ENCODE data around the gene AMDHD2.

DNA sequence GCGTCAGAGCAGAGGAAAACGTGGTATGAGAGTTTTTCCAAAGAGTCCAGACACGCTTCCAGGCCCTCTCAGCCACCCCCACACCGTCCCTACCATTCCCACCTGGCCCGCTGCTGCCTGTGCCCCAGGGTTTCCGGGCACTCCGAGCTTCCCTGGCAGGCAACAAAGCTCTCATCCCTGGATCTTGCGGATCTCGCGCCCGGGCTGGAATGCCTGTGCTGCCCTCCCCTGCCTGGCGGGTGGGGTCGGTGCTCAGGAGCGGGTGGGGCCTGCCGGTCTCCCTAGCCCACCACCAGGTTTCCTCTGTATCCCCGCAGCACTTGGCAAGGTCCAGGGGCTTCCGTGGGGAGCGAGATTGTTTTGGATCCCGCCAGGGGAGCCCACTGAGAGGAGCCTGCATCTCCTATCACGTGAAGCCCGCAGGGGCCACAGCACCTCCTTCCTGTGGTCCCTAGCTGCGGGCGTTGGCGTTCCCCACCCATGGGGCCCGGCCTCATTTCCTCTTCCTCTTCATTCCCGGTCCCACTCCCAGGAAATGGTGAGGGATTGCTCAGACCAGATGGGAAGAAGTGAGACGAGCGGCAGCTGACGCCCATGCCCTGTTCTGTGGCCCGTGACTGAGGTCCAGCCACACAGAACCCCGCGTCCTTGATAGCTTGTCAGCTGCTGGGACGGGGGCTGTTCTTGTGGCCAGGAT lies 34.2 kb upstream of the AMDHD2 start:
- TF ChIP-seq, protein P1, sequence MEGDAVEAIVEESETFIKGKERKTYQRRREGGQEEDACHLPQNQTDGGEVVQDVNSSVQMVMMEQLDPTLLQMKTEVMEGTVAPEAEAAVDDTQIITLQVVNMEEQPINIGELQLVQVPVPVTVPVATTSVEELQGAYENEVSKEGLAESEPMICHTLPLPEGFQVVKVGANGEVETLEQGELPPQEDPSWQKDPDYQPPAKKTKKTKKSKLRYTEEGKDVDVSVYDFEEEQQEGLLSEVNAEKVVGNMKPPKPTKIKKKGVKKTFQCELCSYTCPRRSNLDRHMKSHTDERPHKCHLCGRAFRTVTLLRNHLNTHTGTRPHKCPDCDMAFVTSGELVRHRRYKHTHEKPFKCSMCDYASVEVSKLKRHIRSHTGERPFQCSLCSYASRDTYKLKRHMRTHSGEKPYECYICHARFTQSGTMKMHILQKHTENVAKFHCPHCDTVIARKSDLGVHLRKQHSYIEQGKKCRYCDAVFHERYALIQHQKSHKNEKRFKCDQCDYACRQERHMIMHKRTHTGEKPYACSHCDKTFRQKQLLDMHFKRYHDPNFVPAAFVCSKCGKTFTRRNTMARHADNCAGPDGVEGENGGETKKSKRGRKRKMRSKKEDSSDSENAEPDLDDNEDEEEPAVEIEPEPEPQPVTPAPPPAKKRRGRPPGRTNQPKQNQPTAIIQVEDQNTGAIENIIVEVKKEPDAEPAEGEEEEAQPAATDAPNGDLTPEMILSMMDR (conservative IDR thresholded peaks at IDR 0.05; ENCODE audit: low read depth in 2 of 2) = no peak
- TF ChIP-seq EZH2 (IDR thresholded peaks at IDR 0.05; ENCODE audit: low read depth, unreplicated experiment) = no peak

Measured in GM23338 (cell line).